AG10803 (cell line): ENCODE data around the gene PPIL6.

ENCODE experiments used
- DNase-seq: peaks from one replicate; pipeline ENCODE4 v3.0.0; 2010; ENCODE audit warnings: low read depth
- H3K4me3 ChIP-seq: 2 replicates; pipeline ENCODE4 v1.5.1; 2011; ENCODE audit warnings: mild to moderate bottlenecking, low read length, control low read depth
- CTCF ChIP-seq: conservative IDR thresholded peaks from 2 replicates; pipeline ENCODE4 v1.5.1; 2011; ENCODE audit warnings: mild to moderate bottlenecking, low read length, control low read depth, inconsistent platforms

Gene PPIL6

GRCh38 chr6:109475625-109476024, 35.2 kb upstream of the PPIL6 start:
- H3K4me3 ChIP-seq = no peak overlapping the region
- no peak for TF ChIP-seq CTCF
- no peak for DNase-seq

GRCh38 chr6:109474995-109475394, 34.6 kb upstream of the PPIL6 start:
- TF ChIP-seq CTCF = no peak
- no peak overlapping the region for H3K4me3 ChIP-seq
- DNase-seq = no peak

GRCh38 chr6:109473120-109473519, 32.7 kb upstream of the PPIL6 start:
- DNase-seq = no peak
- no peak overlapping the region for H3K4me3 ChIP-seq
- TF ChIP-seq CTCF = no peak

GRCh38 chr6:109472132-109472995, 31.9 kb upstream of the PPIL6 start:
- DNase-seq = no peak
- no peak for TF ChIP-seq CTCF
- H3K4me3 ChIP-seq = no peak overlapping the region

DNA sequence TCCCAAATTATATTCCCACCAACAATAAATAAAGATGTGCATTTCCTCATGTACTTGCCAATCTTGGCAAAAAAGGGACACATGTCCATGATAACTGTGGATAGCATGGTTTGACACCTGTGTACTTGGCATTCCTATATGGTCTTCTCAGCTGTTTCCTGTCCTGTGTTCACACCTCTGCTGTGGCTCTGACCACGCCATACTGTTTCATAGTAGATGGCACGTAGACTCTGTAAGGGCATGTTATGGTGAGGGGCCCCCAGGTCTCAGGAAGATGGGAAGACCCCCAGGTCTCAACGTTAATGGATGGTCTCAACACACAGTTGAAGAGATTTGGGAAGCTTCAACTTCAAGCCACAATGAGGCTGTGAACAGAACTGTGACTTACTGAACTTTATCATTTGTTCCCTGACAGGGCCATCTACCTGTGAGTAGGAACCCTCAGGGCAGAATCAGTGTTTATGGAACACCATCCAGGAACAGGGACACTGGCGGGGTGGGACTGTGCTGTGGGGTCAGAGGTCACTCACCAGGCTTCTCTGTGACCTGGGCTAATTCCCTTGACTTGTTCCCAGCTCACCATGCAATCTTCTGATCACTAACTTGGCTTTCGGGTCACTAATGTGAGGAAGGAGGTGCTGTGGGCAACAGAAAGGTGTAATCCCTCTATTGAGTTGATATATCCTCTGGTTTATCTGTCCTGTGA, 30.8 kb upstream of the PPIL6 start:
- no peak for DNase-seq
- H3K4me3 ChIP-seq = no peak overlapping the region
- no peak for TF ChIP-seq CTCF

DNA sequence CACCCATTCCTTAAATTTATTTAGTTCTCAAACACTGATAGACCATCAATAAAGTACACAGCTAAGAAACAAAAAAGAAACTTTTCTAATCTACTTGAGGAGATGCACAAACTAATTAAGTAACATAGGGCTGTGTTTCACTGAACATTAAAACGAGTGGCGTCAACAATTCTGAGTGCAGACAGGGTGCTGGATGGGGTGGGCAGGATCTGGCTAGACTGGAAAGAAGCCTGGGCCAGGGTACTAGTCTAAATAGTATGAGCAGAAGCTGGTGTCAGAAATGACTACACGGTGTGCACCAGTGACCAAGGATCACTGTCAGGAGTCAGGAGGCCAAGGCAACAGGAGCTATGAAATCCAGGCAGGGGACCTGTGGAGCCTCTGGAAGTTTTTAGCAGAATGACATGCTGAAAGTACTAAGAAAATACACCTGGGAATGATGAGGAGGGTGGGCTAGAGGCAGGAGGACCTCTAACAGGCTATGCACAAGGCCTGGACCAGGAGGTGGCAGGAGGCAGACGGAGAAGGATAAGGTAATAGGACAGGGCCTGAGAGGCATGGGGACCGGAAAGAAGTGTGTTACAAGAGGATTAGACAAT, 29.3 kb upstream of the PPIL6 start:
- DNase-seq = no peak
- H3K4me3 ChIP-seq = no peak overlapping the region
- TF ChIP-seq CTCF = no peak

DNA sequence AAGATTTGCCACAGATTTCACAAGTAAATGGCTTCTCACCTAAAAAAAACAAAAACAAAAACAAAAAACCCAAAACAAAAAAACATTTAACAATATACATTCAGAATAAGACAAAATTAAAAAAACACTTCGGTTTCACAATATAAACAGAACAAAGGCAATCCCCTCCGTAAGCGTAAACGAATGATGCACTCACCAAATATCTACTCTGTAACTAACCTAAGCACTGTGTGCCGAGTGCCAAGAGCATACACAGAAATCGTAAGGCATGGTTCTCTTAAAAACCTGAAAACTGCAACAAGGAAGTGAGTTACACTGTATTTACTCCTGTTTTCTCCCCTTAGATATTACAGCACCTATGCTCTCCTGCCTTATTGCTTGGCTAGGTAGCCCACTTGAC, 27.3 kb upstream of the PPIL6 start:
- no peak for DNase-seq
- TF ChIP-seq CTCF = no peak
- H3K4me3 ChIP-seq = no peak overlapping the region
